Measurements from ENCODE around the gene LAMA1.

The LAMA1 gene

DNA sequence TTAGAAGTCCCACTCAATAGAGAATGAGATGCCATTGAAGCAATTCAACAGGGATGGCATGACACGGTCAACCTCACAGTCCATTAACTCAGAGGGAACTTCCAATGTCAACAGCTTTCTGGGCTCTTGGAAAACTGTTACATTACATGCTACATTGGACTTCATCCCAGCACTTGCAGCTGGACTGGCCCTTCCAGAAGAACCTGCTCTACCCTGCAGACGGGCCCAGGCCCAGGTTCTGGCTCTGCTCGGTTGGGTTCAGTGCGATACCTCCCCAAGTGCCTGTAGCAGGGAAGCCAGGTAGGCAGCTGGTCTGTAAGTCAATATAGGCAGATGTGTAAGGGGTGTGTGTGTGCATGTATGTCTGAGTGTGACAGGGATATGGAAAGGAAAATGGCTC, 12.9 kb downstream of the LAMA1 start:
- DNase-seq: no peak

DNA sequence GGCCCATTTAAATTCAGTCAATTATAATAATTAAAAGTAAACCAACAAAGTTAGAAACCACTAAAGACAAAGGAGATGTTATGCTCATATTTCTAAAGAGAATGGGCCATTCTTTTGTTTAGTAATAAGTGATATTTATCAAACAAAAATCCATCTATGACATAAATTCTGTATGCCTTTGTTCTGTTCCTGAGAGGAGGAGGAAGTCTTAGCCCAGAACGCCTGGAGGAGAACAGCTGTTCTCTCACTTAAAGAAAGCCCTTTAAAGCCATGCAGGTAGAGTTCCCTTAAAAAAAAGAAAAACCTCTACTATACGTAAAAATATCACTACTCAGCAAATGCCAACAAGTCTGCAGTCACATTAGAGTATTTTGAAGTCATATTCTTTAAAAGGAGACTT, 15.5 kb downstream of the LAMA1 start:
- no peak for DNase-seq

DNA sequence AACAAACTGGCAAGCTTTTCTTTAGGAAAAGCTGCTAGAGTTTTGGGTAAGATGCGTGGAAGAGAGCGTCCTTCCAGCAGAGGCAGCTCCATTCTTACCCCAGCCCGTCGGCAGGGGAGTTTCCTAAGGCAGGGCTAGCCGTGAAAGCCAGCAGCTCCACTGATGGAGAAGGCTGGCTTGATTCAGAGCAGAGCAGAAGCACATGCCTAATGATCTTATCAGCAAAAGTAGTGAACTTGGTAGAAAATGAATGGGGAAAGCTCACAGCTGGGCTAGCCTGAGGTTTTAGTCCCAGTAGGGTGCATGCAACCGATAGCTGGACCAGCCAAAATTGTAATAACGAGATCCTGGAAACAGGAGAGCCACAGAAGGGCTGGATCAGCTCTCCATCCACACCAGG, 20.8 kb downstream of the LAMA1 start:
- no peak for DNase-seq

DNA sequence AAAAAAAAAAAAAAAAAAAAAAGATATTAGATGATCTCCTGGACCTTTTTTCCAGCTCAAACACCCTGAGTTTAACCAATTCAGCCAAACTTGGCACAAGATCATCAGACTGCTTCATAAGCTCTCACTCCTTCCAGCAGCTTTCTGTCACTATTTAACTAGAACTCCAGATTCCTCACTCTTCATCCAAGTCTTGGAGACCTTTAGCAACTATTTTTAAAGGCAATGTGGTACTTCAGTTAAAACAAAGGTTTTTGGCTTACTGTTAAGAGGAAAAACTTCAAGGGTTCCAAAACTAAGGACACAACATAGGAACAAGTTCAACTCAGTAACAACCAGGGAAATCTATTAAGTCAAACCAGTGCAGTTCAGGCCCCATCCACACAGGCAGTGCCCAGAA, 23.2 kb downstream of the LAMA1 start:
- DNase-seq: peak; percentile 38

DNA sequence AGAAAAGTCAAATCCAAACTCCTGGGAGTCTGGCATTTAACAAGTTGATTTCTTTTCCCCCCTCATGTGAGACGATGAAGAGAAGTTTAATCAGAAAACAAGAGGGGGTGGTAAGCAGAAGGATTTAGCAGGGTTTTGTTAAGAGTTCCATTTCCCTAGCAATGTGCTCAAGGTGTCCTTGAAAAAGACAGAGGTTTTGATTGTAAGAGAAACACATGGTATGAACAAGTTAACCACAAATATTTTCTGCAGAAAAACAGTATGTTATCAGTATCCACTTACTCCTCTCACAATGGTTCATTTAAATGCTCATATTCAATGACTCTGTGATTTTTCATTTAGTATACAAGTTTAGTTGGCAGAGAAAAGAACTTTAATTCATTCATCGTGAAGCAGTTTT, 26.8 kb downstream of the LAMA1 start:
- no peak for DNase-seq

DNA sequence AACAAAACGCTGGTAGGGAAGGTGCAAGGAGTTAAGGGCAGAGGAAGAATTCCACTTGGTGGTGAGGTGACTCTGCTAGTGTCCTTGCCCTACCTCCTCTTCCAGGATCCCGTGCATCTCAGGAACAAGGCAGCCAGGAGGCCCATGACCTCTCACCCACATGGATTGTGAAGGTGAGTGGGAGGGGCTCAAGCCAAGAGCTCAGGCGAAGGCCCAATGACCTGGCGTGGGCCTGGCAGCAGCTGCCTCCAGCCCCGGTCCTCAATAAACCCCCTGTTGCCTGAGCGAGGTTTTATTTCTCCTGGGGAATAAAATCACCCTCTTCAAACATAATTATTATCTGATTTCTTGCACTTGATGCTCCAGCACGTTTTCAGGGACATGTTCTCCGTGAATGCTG, 28.2 kb downstream of the LAMA1 start:
- no peak for DNase-seq

DNA sequence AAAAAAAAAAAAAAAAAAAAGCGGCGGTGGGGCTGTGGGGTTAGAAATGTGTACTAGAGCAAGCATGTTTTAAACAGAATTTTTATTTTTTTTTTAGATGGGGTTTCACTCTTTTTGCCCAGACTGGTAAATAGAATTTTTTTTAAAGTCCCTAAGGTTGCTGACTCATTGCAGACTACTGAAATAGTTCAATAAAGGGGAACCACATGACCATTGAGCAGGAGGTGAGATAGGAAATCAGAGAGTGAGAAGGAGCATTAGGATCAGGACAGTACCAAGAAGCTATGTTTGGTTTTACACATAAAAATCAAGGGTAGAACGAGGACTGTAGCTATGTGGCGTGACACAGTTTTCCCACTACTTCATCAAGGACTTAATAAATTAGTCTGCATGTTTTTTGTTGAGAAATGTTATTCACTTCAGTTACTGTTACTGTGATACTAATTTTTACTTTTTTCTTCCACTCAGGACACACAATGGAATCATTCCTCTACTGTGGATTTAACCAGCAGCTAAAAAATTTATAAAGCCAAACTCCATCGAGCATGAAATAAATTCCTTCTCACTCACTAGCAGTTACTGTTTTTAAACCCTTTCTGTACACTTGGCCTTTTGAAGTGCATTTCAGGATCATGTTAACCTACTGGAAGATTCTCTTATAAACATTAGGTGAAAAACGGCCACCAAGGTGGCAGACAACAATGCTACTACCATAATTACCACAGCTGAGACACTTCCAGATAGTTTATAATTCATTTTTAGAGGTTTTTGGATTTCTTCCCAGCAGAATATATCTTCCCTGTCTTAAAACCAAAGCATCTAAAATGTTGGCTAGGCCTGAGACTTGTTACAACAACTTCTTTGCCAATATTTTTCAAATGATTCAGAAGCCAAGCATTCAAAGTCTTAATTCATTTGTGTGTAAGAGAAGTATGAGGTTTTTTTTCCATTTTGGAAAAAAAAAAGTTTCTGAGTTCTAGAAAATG, 33.2 kb downstream of the LAMA1 start:
- DNase-seq: no peak

DNA sequence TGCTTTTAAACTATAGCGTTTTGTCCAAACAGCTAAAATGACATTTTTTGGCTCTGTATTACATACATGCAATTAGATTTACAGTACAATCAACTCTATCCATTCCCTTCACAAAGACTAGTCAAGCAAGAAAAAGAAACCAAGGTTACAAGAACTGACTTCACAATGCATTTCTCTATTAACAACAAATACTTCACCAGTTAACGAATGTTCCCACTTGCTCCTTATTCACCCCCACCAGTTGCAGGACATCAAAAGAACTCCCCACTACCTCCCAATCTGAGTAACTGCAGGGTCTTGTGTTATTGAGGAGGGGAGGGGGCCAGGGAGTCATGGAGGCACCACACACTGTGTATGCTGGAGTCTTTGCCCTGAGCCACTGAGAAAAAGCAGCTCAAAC, 34.9 kb downstream of the LAMA1 start:
- no peak for DNase-seq

DNA sequence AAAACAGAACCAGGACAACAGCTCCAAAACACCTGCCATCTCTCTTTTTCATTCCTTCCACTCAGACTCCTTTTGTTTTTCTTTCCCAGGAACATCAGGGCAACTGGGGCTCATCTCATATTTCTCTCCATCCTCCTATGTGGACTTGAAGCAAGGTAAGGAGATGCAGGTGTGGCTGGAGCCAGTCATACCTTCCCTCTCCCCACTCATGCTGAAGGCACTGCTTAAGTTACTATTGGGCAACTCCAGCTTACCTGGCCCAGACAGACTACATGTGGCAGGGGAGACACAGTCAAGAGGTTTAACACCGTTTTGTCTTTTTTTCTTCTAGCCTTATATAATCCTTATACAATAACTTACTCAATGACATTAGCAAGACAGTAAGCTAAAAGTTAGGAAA, 38.4 kb downstream of the LAMA1 start:
- DNase-seq: no peak

DNA sequence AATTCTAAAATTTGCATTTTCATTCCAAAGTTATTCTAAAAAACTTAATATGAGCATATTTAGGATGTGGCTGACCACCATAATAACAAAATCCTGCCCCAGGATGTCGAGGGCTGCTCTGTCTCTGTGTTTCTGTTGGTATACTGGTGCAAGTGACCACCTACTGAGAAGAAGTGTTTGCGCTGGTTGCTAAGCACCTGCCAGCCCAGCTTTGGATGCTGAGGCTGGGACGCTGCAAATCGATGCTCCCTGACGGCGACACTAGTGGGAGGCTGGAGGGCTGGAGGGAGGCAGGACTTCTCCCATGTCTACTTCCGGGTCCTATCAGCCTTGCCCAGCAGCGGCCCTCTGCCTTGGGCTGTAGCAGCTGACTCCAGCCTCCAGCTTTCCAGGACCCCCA, 45.0 kb downstream of the LAMA1 start:
- no peak for DNase-seq

DNA sequence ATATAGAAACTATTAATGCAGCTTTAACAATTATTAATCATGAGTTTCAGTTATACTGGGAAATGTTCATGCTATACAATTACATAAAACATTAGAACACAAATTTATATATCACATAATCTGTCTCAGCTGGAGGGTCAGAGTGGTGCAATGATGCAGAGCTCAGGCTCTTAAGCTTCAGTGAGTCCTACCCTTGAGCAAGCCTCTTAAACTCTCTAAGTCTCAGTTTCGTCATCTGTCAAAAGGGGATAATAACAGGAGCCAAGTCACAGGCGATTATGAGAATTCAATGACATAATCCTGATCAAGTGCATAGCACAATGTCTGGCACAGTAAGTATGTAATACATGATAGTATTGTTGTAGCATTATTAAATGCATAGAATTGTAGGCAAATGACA, 46.0 kb downstream of the LAMA1 start:
- DNase-seq: no peak

DNA sequence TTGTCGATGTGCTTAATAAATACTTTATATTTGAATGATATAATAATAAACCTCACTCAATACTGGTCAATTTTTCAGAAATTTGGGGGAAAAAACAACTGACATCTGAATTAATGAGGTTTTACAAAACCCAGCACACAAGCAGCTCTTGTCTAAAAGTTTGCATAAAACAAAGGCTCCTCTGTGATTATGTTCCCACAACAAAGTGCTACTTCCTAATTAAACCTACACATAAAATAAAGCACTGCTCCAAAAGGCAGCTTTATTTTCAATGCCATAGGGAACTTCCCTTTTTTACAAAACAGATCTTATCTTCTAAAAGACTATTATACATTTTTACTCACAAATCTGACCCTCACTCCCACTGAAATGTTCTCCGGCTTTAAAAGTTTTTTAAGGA, 47.1 kb downstream of the LAMA1 start:
- DNase-seq: no peak

DNA sequence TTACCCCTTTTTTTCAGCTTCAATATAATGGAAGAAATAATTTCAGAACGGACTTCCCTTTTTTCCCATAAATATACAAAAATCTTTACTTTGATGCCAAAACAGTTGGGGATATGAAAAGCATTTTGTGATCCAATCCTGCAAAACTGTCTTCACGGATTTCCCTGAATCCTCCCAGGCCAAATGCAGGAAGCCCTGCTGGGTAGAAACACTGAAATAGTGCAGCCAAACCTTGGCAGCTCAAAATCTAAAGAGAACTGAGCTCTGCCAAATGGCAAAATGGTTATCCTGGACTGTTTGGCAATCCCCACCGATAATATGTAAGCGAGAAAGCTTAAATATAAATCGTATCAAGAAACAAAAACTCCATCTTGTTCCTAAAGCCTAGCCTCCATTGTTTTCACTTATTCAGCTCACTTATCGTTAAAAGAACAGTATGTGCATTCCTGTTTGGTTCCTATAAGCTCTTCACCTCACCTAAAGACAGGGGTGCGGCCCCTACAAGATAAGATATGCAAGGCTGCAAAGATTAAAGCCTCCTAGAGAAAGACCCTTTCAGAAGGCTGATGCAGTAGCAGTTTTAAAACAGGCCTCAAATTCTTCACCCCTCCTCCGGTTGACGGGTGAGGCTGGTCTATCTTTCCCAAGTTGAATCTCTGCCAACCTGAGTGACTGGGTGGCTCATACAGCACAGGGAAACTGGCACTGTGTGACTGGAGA, 48.6 kb downstream of the LAMA1 start:
- no peak for DNase-seq

DNA sequence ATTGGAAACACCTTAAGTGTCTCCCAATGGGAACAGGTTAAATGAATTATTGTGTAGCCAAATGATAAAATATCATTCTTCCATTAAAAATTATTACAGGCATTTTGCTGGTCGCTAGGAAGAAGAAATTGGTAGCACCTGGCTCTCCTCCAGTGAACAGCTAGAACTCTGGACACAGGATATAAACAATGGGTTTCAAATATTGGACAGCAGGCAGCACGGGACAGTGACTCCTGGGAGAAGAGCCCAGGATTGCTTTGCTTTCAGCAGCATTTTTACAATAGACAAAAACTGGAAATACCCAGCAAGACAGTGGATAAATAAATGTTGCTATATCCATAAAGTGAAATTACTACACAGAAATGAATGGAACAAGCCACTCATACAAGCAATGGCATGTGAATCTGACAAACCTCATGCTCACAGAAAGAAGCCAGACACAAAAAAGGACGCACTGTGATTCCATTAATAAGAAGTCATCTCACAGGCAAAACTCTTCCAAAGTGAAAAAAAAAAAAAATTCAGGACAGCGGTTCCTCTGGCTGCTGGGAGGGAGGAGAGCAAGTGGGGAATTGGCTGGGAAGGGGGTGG, 50.5 kb downstream of the LAMA1 start:
- no peak for DNase-seq

DNA sequence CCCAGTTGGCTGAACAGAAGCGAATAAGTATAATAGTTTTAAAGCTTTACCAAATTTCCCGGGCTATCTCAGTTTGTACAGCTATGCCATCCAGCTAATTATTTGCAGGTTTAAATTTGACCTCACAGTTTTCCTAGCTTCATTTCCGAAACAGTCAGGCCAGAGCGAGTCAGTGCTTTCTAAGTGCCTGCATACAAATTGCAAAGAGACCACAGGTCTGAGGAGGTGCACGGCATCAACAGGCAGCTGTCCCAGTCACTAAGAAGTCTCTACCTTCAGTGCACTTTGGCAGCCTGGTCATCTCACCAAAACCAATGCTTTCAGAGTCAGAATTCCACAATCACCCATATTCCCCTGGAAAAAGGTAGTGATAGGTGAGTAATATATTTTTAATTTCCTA, 51.9 kb downstream of the LAMA1 start:
- DNase-seq: no peak

DNA sequence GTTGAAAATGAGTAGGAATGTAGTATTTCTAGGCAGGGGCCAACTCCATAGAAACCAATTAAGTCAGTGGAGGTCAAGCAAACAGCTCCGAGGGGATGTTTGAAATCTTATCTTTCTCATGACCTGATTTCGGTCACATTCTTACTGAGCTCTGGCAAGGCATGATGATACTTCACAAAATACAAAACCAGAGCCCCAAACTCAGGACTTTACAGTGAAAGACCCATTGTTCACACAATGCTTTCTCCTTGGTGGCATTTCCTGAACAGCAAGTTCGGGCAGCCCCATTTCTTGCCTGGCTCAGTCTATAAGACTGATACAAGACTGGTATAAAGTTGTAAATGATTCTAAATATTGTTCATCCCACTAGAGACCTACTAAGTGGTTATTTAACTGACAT, 53.3 kb downstream of the LAMA1 start:
- no peak for DNase-seq

DNA sequence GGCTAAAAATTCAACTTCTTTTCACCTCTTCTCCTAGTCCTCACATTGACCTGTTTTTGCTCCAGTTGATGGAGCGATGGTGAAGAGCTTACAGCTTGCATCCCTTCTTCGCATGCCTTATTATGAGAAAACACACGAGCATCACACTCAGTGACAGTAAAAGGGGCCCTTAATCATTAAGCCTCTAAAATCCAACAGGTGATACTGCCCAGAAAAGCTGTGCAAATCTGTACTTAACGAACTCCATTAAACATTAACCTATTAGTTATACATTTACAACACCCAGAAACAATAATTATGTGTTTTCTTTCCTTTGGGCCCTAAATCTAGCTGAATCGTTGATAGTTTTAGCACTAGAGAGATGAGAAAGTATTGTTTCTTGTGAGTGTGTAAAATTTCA, 54.8 kb downstream of the LAMA1 start:
- DNase-seq: no peak

DNA sequence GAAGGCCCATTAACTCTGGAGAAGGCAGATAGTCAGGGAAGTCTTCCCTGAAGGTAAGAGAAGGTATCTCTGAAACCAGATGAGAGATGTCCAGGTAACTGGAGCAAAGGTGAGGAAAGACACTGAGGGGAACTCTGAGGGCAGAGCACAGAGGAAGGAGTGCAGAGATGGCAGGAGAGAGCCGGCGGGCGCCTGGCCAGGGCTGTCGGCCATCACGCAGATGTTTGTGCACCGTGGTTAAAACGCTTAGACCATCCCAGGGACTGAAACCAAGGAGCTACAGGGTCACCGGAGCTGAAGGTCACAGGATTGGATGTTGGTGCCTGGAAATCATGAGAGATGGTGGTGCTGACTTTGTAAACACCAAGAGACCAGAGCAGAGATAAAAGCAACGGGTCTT, 55.4 kb downstream of the LAMA1 start:
- DNase-seq: no peak

DNA sequence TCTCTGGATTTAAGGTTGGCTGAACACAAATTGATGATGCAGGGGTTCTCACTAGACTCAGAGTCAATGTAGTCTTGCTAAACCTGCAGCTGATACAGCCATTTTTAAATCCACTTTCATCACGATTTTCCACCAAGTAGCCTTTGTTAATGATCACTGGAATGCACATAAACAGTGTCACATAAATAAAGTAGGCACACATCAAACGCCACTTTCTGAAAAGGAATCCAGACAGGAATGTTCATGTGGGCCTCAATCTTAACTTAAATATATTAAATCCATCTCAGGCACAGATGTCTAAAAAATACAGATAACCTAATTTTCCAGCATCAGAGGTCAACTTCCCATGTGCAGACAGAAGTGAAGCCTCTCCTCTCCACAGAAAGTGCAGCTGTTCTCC, 58.3 kb downstream of the LAMA1 start:
- no peak for DNase-seq

DNA sequence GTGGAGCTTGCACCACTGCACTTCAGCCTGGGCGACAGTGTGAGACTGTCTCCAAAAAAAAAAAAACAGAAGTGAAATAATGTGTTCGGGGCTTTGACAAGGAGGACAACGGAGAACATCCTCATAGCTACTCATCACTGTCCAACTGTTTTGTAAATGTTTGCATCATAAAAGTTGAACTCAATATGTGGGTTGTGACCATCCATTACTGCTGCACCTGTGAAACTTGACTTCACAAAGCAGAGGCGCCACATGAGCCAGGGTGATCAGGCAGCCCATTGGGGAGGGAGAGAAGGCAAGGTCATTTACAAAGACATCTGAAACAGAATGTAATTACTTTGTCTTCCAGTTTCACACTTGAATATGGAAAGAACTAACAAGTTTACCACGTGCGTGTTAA, 61.6 kb downstream of the LAMA1 start:
- no peak for DNase-seq

DNA sequence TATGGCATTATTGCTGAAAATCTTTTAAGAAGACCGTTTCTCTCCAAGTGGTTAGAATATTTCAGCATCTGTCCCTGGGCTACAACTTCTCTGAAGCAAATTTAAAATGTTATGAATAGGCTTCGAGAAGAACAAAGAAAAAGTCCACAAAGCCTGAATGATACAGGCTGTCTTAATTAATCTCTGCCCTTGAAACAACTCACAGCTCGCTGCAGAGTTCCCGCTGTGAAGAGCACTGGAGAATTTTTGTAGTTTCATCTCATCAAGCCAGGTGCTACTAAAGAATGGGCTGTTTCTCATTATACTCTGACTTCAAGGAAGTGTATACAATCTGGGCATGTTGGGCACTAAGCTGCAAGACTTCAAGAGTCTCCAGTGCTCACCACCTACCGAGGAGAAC, 67.6 kb downstream of the LAMA1 start:
- no peak for DNase-seq

DNA sequence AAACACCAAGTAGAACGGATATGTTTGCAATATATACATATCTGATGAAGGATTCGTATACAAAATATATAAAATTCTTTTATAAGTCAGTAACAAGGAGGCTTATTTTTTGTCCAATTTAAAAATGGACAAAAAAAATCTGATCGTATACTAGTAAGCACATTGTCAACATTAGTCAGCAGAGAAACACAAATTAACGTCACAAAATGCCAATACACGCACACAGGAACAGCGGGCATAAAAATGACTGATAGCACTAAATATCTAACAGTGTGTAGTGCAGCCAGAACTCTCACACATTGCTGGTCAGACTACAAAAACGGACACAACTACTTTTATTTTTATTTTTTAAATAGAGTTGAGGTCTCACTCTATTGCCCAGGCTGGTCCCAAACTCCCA, 69.5 kb downstream of the LAMA1 start:
- no peak for DNase-seq

DNA sequence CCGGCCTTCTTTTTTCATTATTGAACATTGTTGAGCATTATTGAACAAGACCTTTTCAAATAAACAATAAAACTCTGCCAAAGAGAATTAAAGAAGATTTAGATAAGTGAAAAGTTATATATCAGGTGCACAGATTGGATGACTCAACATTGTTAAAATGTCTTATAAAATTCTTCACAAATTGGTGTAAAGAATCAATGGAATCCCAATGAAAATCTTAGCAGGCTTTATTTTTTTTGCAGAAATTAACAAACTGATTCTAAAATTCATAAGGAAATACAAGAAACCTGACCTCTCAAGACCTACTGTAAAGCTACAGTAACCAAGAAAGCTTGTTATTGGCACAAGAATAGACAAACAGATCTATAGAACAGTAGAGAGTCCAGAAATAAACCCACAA, 70.3 kb downstream of the LAMA1 start:
- no peak for DNase-seq

DNA sequence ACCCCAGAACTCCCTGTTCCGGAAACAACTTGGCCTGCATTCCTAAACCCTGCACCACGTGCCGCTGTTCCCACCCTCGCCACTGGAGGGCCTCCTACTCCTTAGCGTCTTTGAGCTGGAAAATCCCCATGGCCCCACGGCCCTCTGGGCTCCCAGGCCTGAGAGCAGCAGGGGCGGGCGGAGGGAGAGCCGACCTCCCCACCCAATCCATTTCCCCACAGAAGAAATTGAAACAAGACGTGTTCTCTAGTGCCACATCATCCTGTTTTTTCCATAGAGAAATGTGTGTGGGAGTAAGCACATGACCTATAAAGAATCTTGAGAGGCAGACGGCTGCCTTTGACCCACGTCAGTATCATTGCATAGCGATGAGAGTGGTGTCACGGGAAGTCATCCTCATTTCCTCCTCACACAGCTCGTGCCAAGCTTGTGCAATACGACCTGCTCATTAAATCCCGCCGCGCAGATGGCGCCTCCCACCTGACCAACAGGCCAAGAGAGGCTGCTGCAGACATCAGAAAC, 79.2 kb downstream of the LAMA1 start:
- peak; percentile 9 for DNase-seq

All from midbrain (tissue), 1 donor.